Tibial artery (tissue), 4 donors: Measurements from ENCODE around the gene TEX19.
"Not testable (repeated sequence)": the region's sequence is repeated elsewhere in the genome, so short reads cannot be mapped to it uniquely, and the experiment has no call there.

Source experiments
- DNase-seq, 2 donors: peaks; one replicate each; pipeline ENCODE4 v3.0.0-alpha.2; 2019
- H3K27ac ChIP-seq, 2 donors: fragments of 200-600 bp; sonication (generic) in 1 of 2; 1 replicate in 1 of 2; 2 replicates in 1 of 2; pipeline ENCODE4 v1.5.1; 2018 to 2019; ENCODE audit warnings: mild to moderate bottlenecking in 1 of 2
- H3K27me3 ChIP-seq, 2 donors: fragments of 200-600 bp; sonication (generic) in 1 of 2; one replicate each; pipeline versions ENCODE4 v1.5.1 to v1.6.0; 2016 to 2019
- H3K36me3 ChIP-seq, 3 donors: fragments of 200-600 bp; sonication (generic) in 2 of 3; one replicate each; pipeline ENCODE4 v1.5.1; 2016 to 2019; ENCODE audit warnings: mild to moderate bottlenecking in 2 of 3
- H3K4me1 ChIP-seq, 4 donors: fragments of 200-600 bp; sonication (generic) in 2 of 4; 1 replicate in 3 of 4; 2 replicates in 1 of 4; pipeline ENCODE4 v1.5.1; 2016 to 2019
- H3K4me3 ChIP-seq, 2 donors: fragments of 200-600 bp; sonication (generic) in 1 of 2; 1 replicate in 1 of 2; 2 replicates in 1 of 2; pipeline ENCODE4 v1.5.1; 2018 to 2019; ENCODE audit warnings: mild to moderate bottlenecking in 2 of 2
- H3K9me3 ChIP-seq, 3 donors: fragments of 200-600 bp; sonication (generic) in 1 of 3; one replicate each; pipeline ENCODE4 v1.5.1; 2016 to 2019
- CTCF ChIP-seq, 2 experiments: fragments of 200-600 bp in 1 of 2; fragments of 450-650 bp in 1 of 2; IDR thresholded peaks; one replicate each; pipeline ENCODE4 v1.5.1; 2017 to 2019; ENCODE audit warnings: antibody characterized with exemption in 2 of 2, mild to moderate bottlenecking in 1 of 2, moderate library complexity in 1 of 2
- intact Hi-C: fragments of 100-400 bp; cut with DNase I; formaldehyde crosslinking; loops from one replicate; pipeline ENCODE4 v1.15.0; 2023; ENCODE audit warnings: low total_unique reads

The TEX19 gene

GRCh38 chr17:82354804-82355308 lies 4.2 kb upstream of the TEX19 start:
- intact Hi-C loops = loop anchor here (5.0 kb wide), 3 partner anchors 57 to 417 kb away; no protein-coding TSS in a partner anchor
- DNase-seq = no peak
- Histone ChIP-seq H3K4me3 (no peak overlapping the region), H3K27ac (no peak overlapping the region), H3K9me3 (no peaks in the 10 kb centered on the region), H3K4me1 (peaks cover 0 to 16% (median 4%) of the 10 kb centered on the region in 4 donors), H3K27me3 (peaks cover 0 to 59% of the 10 kb centered on the region in 2 donors), H3K36me3 (no peaks in the 10 kb centered on the region)
- no peak for TF ChIP-seq CTCF (IDR thresholded peaks at IDR 0.05)

DNA sequence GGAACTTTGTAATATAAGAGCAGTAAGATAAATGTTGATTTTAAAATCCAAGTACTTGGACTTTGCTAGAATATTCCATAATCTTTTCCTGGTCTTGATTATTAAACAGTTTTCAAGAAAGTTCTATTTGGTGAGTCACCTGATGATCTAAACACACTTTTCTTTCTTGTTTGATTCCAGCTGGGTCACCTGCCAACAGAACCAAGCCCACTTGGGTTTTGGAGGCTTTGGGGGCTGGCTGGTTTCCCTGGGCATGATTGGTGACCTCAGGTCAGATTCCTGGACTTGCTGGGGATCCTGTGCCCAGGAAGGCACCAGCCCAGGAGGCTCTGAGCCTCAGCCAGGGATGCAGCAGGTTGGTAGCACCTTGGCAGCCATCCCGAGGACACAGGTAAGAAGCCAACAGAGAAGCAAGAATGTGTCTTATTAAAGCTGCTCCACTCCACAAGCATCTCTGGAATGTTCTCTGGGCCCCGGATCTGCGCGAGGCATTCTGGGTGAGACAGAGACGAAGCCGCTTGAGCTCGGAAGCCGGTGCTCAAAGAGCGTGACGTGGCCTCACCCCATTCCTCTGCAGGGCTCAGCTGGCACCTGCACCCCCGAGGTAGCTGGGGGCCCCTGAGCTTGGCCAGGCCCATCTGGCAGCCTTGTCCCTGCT lies 3.1 kb upstream of the TEX19 start:
- H3K27me3 ChIP-seq = peaks cover 0 to 48% of the 10 kb centered on the region in 2 donors
- intact Hi-C loops = loop anchor here (5.0 kb wide), 1 partner anchor 56 kb away; no protein-coding TSS in a partner anchor
- DNase-seq = no peak
- H3K27ac ChIP-seq = no peak overlapping the region
- no peak overlapping the region for H3K4me3 ChIP-seq
- peaks cover 0 to 16% (median 4%) of the 10 kb centered on the region in 4 donors for H3K4me1 ChIP-seq
- no peaks in the 10 kb centered on the region for H3K36me3 ChIP-seq
- H3K9me3 ChIP-seq = no peaks in the 10 kb centered on the region
- no peak for TF ChIP-seq CTCF (IDR thresholded peaks at IDR 0.05)

- Histone ChIP-seq H3K27me3 (peaks cover 0 to 42% of the 10 kb centered on the region in 2 donors), H3K9me3 (no peaks in the 10 kb centered on the region), H3K27ac (no peak overlapping the region), H3K4me1 (peaks cover 0 to 12% (median 4%) of the 10 kb centered on the region in 4 donors), H3K4me3 (no peak overlapping the region), H3K36me3 (no peaks in the 10 kb centered on the region)
- DNase-seq = no peak
- no peak for TF ChIP-seq CTCF (IDR thresholded peaks at IDR 0.05)
- intact Hi-C loops = loop anchor here (5.0 kb wide), 1 partner anchor 55 kb away; no protein-coding TSS in a partner anchor
Observed at GRCh38 chr17:82356845-82357355, 2.1 kb upstream of the TEX19 start.

GRCh38 chr17:82357394-82357793 lies 1.7 kb upstream of the TEX19 start:
- no peak overlapping the region for H3K27ac ChIP-seq
- H3K4me1 ChIP-seq = peaks cover 0 to 8% (median 4%) of the 10 kb centered on the region in 4 donors
- no peak overlapping the region for H3K4me3 ChIP-seq
- intact Hi-C loops = loop anchor here (5.0 kb wide), 1 partner anchor 55 kb away; no protein-coding TSS in a partner anchor
- H3K9me3 ChIP-seq = no peaks in the 10 kb centered on the region
- no peaks in the 10 kb centered on the region for H3K36me3 ChIP-seq
- TF ChIP-seq CTCF (IDR thresholded peaks at IDR 0.05) = no peak
- H3K27me3 ChIP-seq = peaks cover 0 to 39% of the 10 kb centered on the region in 2 donors
- DNase-seq = no peak

DNA sequence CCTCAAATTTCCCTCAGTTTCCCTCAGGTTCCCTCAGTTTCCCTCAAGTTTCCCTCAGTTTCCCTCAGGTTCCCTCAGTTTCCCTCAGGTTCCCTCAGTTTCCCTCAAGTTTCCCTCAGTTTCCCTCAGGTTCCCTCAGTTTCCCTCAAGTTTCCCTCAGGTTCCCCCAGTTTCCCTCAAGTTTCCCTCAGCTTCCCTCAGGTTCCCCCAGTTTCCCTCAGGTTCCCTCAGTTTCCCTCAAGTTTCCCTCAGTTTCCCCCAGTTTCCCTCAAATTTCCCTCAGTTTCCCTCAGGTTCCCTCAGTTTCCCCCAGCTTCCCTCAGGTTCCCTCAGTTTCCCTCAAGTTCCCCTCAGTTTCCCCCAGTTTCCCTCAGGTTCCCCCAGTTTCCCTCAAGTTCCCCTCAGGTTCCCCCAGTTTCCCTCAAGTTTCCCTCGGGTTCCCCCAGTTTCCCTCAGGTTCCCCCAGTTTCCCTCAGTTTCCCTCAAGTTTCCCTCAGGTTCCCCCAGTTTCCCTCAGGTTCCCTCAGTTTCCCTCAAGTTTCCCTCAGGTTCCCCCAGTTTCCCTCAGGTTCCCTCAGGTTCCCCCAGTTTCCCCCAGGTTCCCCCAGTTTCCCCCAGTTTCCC lies 516 bp downstream of the TEX19 start:
- not testable (repeated sequence) for H3K9me3 ChIP-seq, H3K4me1 ChIP-seq, H3K4me3 ChIP-seq, H3K36me3 ChIP-seq, H3K27ac ChIP-seq, DNase-seq
- intact Hi-C loops = loop anchor here (5.0 kb wide), 1 partner anchor 53 kb away; no protein-coding TSS in a partner anchor
- peaks cover 0 to 33% of the 10 kb centered on the region in 2 donors for H3K27me3 ChIP-seq
